GM12891 (cell line): ENCODE data around the gene SP100.

Experiments
- PAX5 ChIP-seq: IDR thresholded peaks from 2 replicates; pipeline ENCODE4 v1.6.1; 2011; ENCODE audit warnings: low read length, moderate library complexity, mild to moderate bottlenecking; ENCODE audit not compliant: insufficient read depth, severe bottlenecking
- POLR2A ChIP-seq: IDR thresholded peaks from 2 replicates; pipeline ENCODE4 v1.6.1; 2011; ENCODE audit warnings: low read depth, low read length, control low read depth
- POLR2AphosphoS5 ChIP-seq: IDR thresholded peaks from 2 replicates; pipeline ENCODE4 v1.6.1; 2011; ENCODE audit warnings: low read depth, low read length, control low read depth
- POU2F2 ChIP-seq: IDR thresholded peaks from 2 replicates; pipeline ENCODE4 v1.6.1; 2011; ENCODE audit warnings: low read depth, mild to moderate bottlenecking, control low read depth, low read length, moderate library complexity
- TAF1 ChIP-seq: IDR thresholded peaks from 2 replicates; pipeline ENCODE4 v1.6.1; 2011; ENCODE audit warnings: low read depth, low read length, control low read depth

GRCh38 chr2:230586328-230586982 is 170.5 kb downstream of the SP100 start:
- TF ChIP-seq TAF1 (no peak), POLR2A (no peak), POLR2AphosphoS5 (no peak), PAX5 (no peak), POU2F2 (no peak)
